HG02973 (cell line): ENCODE results near the gene TRIM27.
"Not testable (repeated sequence)": the region's sequence is repeated elsewhere in the genome, so short reads cannot be mapped to it uniquely, and the experiment has no call there.

Experiments
- ATAC-seq: cut with Tn5 transposase; IDR thresholded peaks from one replicate; pipeline ENCODE4 v1.9.1; 2021; ENCODE audit warnings: moderate library complexity; ENCODE audit not compliant: unreplicated experiment

The TRIM27 gene

DNA sequence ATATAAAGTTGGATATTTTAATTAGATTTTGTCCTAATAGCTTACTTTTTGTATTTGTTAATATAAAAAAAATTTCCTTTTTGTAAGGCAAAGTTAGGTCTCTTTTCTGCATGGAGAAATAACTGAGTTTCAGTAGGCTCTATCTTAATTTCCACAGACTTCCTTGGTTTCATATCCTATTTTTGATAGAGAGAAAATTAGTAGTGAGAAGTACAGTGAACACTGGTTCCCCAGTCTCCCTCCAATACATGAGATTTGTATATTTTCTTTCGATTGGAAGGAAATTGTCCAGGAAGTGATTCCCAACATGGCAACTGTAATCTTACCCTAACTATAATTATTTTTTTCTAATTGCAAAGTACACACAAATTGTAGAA, 26.4 kb downstream of the TRIM27 start:
- ATAC-seq: no peak

DNA sequence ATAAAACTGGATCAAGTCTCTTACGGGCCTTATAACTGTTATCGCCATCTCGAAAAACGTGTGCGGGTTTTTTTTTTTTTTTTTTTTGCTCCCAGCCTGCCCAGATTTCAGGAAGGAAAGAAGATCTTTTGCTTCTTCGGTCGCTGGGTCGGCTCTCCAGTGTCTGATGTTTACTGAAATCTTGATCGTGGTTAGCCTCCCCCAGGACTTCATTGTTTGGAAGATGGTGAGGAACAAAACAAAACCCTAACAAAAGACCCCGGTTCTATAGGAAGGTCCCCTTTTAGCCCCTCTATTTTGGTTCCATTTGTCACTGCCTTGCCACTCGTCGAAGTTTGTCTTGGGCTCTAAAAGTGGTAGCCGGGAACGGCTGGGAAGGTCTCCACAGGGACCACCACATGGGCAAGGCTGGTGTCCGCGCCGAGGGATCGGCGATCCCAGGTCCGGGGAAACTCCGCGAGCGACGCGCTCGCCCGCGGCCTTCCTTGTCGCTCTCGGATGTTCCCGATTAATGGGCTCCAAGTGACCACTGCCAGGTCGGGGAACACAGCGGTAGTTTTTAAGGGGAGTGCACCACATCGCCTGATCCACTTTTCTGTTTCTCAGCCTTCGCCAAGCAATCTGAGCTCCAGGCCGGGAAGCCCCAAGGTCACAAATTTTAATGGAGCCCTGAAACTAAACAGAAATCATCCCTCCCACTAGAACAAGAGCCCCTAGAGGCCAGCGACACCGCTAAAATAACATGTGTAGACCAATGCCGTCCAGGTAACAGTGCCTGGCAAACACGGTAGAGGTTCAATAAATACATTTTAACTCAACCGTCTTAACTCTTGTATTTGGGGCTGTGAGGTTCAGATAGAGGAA, 27.0 kb downstream of the TRIM27 start:
- ATAC-seq: peak; percentile 9

DNA sequence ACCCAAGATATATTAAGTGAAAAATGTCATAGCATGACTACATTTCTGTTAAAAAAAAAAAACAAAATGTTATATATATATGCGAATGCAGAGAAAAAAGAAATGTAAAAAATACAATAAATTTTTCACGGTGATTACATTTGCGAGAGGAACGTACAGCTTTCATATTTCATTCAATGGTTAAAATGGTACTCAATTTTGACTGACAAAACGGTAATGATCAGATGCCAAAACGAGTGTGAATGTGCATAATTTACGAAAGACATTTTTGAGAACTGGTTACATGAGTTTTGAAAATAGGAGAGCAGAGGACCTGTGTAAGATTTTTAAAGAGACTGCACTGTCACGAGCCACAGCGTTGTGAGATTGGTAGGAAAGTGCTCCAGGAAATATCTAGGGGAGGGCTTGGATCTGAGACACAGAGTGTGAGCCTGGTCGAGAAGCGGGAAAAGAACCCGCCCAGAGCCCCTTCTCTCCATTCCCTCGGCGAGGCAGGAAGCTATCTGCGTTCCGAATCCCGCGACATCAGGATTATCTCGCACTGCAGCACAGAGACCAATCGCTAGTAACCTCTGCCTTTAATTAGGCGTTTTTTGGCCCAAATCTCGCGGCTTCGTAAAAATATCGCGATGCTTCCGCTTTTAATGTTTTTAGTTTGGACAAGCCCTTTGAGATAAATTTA, 28.5 kb downstream of the TRIM27 start:
- peak; percentile 69 for ATAC-seq

DNA sequence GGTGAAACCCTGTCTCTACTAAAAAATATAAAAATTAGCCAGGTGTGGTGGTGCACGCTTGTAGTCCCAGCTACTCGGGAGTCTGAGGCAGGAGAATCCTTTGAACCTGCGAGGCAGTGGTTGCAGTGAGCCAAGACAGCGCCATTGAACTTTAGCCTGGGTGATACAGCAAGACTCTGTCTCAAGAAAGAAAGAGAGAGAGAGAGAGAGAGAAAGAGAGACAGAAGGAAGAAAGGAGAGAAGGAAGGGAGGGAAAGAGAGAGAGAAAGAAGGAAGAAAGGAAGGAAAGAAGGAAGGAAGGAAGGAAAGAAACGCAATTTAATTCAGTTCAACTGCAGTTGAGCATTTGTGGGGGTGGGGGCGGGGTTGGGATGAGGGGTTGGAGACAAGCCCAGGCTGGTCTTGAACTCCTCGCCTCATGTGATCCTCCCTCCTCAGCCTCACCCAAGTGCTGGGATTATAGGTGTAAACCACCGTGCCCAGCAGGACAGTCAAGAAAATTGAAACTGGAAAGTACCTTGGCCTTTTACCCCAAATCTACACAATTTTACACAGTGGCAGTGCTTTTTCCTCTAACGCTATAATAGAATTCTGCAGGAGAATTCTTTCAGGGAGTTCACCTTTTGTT, 30.5 kb downstream of the TRIM27 start:
- ATAC-seq: no peak

DNA sequence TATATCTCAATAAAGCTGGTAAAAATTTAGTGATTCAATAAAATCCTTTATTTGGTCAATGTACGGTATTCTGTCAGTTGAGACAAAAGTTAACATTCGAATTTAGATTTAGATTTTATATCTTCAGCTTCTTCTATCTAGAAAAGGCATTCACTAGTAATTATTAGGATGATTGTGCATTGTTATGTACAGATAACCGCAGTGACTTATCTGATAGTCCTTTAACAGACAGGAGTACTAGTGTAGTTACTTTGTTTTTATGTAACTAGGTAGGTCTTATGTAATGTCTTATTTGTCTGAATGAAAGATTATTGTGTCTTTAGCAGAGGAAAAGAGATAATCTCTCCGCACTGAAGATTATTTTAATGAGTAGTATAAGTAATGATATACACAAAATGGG, 31.3 kb downstream of the TRIM27 start:
- ATAC-seq: no peak

DNA sequence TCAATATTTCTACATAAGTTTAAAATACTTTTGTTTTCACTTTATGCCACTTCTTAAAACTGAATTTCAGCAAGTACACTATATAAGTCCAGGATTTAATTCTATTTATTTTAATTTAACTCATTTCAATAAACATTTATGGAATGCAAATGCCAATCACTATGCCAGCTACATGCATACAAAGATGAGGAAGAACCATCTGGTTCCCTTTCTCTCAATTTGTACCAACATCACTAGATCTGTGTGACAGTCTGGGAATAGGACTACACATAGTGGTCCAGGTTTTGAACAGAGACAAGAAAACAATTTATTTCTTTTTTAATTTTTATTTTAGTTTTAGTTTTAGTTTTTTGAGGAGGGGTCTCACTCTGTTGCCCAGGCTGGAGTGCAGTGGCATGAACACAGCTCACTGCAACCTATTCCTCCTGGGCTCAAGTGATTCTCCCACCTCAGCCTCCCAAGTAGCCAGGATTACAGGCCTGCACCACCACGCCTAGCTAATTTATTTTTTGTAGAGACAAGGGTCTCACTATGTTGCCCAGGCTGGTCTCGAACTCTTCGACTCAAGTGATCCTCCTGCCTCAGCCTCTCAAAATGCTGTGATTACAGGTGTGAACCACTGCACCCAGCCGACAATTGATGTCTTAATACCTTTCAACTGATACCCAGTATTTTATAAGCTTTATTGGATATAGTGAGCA, 35.8 kb downstream of the TRIM27 start:
- no peak for ATAC-seq

DNA sequence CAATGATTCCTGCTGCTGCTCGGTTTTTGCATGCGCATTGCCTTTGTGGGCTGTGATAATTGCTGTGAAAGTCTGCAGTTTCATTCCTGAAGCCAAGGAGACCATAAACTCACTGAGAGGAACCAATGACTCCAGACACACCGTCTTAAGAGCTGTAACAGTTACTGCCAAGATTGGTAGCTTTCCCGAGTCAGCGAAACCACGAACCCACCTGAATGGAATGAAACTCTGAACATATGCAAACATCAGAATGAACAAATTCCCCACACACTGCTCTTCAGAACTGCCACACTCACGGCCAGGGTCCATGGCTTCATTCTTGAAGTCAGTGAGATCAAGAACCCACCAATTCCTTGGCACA, 37.7 kb downstream of the TRIM27 start:
- ATAC-seq: no peak

DNA sequence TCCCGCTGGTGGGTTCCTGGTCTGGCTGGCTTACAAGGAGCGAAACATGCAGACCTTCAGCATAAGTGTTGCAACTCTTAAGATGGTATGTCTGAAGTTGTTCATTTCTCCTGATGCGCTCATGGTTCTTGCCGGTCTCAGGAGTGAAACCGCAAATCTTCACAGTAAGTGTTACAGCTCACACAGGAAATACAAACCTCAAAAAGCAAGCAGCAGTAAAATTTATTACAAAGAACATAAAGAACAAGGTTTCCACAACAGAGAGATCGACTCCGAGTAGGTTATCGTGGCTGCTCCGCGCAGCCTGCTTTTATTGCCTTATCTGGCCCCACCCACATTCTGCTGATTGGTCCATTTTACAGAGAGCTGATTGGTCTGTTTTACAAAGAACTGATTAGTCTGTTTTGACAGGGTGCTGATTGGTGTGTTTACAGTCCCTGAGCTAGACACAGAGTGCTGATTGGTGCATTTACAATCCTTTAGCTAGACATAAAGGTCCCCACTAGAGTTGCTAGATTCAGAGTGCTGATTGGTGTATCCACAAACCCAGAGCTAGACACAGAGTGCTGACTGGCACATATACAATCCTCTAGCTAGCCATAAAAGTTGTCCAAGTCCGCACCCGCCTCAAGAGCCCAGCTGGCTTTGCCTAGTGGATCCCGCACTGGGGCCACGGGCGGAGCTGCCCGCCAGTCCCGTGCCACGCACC, 39.2 kb downstream of the TRIM27 start:
- no peak for ATAC-seq

DNA sequence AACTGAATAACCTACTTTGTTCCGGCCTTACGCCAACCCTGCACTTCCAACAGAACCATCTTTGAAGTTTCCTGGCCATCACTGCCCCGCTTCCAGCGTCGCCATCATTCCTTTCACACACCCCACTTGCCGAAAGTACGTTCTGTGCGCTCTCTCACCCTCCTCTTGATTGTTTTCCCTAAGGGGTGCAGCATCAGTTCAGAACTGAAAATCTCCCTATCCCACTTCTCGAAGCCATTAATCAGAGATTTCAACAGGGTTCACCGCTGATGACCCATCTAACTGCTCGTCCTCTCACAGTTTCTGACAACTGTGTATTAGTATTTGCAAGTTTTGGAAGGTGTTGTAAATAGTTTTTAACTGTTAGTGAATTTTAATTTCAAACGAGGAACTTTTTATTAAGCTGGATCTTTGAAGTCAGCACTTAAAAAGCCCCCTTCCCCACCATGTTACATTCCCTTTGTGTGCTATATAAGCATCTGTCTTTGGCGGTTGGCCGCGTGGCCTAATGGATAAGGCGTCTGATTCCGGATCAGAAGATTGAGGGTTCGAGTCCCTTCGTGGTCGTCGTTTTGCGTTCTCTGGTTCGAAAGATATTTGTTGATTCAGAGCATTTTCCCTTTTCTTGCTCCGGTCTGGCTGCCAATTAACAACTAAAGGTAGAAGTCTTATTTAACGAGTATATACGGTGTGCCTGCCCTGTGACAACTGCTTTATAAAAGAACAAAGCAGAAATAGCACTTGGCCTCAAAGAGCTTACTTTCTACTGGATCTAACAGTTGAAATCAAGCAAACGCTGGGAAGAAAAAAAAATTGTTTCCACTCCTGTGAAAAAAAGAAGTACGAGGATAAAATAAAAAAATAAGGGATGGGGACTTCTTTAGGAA, 42.6 kb downstream of the TRIM27 start:
- ATAC-seq: no peak

DNA sequence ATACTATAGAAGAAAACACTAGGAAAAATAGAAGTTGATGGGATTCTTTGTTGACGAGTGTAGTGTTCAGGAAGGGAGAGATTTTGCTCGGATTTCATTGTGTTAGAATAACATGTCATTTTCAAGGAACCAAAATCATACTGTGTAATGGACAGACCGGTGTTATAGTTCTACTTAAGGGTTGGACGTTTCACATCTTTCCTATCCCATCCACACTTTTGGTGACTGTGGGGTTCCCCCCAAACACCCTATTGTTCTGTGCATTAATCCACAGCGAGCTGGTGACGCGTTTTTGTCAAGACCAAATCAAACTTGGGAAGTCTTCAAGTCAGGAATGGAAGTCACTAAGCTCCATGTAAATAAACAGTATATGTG, 43.3 kb downstream of the TRIM27 start:
- ATAC-seq: no peak

DNA sequence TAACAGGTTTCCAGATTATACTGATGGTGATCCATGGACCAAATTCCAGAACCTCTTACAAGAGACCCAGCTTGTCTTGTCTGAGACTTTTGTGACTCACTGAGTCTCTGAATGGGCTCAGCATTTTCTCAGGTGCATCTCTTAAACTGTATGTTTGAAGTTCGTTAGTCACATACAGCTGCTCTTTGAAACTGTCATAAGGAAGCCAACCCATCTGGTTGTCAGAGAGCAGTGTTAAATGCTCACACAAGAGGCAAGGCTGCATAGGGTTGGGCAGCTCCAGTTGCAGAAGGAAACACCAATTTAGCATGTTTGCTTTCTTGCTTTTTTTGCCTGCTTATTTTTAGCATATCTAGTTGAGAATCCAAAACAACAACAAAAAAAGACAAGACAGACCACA, 47.1 kb downstream of the TRIM27 start:
- ATAC-seq: no peak

DNA sequence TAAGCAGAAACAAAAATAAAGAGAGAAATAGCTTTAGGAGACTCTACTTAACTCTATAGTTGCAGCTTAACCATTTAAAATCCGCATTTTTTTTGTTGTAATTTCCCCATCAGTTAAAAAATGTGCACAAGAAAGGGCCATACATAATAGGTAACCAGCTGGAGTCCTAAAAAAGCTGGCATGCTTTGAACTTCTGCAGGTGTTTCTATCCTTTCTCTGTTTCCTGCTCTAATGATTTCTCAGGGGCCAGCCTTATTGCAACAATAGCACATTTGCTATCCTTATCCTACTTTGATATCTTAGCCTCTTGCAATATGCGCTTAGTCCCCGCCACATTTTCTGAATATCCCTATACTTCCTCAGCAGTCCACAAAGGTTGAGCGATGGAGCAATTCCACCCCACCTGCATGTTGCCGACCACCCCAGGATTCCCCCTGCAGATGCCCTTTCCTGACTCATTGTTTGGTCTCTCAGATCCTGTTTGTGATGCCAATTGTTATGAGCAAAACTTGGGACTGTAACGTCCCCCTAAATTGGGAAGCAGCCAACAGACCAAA, 48.5 kb downstream of the TRIM27 start:
- no peak for ATAC-seq

DNA sequence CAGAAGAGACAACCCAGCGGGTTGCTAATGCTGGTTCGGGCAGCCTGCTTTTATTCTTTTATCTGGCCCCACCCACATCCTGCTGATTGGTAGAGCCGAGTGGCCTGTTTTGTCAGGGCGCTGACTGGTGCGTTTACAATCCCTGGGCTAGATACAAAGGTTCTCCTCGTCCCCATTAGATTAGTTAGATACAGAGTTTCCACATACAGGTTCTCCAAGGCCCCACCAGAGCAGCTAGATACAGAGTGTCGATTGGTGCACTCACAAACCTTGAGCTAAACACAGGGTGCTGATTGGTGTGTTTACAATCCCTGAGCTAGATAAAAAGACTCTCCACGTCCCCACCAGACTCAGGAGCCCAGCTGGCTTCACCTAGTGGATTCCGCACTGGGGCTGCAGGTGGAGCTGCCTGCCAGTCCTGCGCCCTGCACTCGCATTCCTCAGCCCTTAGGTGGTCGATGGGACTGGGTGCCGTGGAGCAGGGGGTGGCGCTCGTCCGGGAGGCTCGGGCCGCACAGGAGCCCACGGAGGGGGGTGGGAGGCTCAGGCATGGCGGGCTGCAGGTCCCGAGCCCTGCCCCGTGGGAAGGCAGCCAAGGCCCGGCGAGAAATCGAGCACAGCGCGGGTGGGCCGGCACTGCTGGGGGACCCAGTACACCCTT, 51.5 kb downstream of the TRIM27 start:
- not testable (repeated sequence) for ATAC-seq

DNA sequence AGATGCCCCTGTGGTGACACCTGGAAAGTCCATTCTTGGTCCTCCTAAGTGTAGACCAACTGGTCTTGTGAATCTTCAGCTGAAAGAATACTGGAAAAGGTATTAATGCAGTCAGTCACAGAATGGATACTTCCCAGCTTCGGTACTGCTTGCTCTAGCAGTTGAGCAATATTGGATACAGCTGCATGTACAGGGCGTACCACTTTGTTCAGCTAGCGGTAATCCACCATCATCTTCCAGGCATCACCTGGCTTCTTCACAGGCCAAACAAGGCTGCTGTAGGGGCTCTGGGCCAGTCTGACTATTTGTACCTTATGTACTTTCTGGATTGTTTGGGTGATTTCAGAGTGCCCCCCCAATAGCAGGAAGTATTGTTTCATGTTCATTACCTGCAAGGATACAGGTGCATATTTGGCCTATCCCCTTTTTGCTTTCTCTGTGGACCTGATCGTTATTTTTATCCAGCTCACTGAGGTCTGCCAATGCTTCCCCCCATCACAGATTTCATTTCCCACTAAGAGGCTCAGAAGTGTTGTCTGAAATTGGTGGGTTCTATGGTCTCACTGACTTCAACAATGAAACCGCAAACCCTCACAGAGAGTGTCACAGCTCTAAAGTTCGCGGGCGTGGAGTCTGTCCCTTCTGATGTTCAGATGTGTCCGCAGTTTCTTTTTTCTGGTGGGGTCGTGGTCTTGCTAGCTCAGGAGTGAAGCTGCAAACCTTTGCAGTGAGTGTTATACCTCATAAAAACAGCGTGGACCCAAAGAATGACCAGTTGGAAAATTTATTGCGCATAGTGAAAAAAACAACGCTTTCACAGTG, 52.2 kb downstream of the TRIM27 start:
- no peak for ATAC-seq

DNA sequence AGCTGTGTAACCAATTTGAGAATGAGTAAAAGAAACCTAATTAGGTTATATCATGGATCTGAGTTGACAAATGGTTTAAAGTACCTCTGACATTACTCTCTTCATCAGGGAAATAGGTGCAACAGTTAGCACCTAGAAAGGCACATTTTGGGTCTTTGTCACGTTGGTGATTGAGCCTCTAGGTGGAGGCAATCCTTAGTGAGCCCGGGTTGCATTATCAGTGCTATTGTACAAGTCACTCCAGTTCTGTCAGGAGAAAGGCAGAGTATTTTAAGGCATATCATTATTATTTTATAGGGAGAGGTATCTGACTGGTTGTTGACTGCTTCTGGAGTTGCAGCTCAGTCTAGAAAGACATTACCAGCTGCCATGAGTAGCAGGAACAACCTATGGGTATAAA, 54.9 kb downstream of the TRIM27 start:
- no peak for ATAC-seq

DNA sequence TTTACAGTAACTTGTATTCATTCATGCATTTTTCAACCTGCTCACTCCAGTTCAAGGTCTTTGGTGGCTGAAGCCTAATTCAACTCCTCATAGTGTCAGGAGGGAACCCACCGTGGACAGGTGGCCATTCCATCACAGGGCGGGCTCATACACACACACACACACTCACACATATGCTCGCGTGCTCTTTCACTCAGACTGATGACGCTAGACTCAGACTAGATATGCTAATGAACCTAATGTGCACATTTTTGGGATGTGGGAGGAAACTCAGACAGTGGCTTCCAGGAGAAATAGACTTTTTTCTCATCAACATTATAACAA, 56.7 kb downstream of the TRIM27 start:
- peak; percentile 18 for ATAC-seq

DNA sequence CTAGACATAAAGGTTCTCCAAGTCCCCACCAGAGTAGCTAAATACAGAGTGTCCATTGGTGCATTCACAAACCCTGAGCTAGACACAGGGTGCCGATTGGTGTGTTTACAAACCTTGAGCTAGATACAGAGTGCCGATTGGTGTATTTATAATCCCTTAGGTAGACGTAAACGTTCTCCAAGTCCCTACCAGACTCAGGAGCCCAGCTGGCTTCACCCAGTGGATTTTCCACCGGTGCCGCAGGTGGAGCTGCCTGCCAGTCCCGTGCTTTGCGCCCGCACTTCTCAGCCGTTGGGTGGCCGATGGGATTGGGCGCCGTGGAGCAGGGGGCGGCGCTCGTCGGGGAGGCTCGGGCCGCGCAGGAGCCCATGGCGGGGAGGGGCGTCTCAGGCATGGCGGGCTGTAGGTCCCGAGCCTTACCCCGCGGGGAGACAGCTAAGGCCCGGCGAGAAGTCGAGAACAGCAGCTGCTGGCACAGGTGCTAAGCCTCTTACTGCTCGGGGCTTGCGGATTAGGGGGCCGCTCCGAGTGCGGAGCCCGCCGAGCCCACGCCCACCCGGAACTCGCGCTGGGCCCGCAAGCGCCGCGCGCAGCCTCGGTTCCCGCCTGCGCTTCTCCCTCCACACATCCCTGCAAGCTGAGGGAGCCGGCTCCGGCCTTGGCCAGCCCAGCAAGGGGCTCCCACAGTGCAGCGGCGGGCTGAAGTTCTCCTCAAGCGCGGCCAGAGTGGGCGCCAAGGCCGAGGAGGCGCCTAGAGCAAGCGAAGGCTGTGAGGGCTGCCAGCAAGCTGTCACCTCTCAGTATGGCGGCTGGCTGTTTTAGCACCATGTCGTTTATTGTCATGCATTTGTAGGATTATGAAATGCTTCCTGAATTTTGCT, 57.3 kb downstream of the TRIM27 start:
- peak; percentile 47 for ATAC-seq
